Measurements from ENCODE around the gene MYOF.

Gene MYOF

GRCh38 chr10:93313798-93314197 is 168.3 kb downstream of the MYOF start:
- no peaks in the 10 kb centered on the region for H3K27me3 ChIP-seq (ENCODE audit: control insufficient read depth, insufficient read depth, low read length)
- peaks cover 5% of the 10 kb centered on the region for H3K36me3 ChIP-seq (ENCODE audit: control insufficient read depth, insufficient read depth, low read length)
- no peaks in the 10 kb centered on the region for H3K4me1 ChIP-seq (ENCODE audit: control insufficient read depth, insufficient read depth, low read length)
- H3K4me3 ChIP-seq (ENCODE audit: low read length), result no peak overlapping the region
- no peak overlapping the region for H3K9ac ChIP-seq (ENCODE audit: low read length)
- H3K9me3 ChIP-seq (ENCODE audit: control insufficient read depth, low read length), result no peaks in the 10 kb centered on the region

DNA sequence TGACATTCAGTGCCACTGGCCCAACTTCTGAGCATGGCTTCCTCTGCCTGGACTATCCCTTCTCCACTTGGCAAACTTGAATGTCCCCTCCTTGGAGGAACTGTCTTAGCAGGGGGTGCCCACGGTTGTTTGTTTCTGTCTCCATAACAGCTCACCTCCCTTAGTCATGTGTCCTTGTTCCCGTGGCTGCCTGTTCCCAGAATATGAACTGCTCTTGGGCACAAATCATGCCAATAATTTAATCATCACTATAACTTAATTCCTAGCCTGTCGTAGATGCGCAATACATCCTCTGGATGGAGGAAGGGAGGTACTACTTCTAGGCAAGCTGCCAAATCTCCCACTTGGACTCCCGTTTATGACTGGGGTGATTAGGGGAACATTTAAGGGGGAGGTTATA is 173.1 kb downstream of the MYOF start:
- peaks cover 5% of the 10 kb centered on the region for H3K36me3 ChIP-seq (ENCODE audit: control insufficient read depth, insufficient read depth, low read length)

GRCh38 chr10:93305122-93305521 is 177.0 kb downstream of the MYOF start:
- Histone ChIP-seq H3K9ac (ENCODE audit: low read length) (no peak overlapping the region), H3K9me3 (ENCODE audit: control insufficient read depth, low read length) (no peaks in the 10 kb centered on the region), H3K27me3 (ENCODE audit: control insufficient read depth, insufficient read depth, low read length) (no peaks in the 10 kb centered on the region), H3K4me1 (ENCODE audit: control insufficient read depth, insufficient read depth, low read length) (no peaks in the 10 kb centered on the region), H3K4me3 (ENCODE audit: low read length) (no peak overlapping the region), H3K36me3 (ENCODE audit: control insufficient read depth, insufficient read depth, low read length) (no peaks in the 10 kb centered on the region)

More for the DNA sequence above, 173.1 kb downstream of the MYOF start:
- Histone ChIP-seq H3K4me3 (ENCODE audit: low read length) (no peak overlapping the region), H3K4me1 (ENCODE audit: control insufficient read depth, insufficient read depth, low read length) (no peaks in the 10 kb centered on the region), H3K27me3 (ENCODE audit: control insufficient read depth, insufficient read depth, low read length) (no peaks in the 10 kb centered on the region), H3K9me3 (ENCODE audit: control insufficient read depth, low read length) (no peaks in the 10 kb centered on the region), H3K9ac (ENCODE audit: low read length) (no peak overlapping the region)

DNA sequence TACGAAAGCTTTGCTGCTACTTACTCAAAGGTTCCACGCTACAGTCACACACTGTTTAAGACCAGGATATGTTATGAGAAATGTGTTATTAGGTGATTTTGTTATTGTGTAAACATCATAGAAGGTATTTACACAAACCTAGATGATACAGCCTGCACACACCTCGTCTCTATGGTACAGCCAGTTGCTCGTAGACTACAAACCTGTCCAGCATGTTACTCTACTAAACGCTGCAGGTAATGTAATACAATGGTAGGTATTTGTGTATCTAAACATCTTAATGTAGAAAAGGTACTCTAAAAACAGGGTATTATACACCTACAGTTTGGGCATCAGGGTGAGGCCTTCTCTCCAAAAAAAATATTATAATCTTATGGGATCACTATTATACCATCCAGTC is 181.2 kb downstream of the MYOF start:
- Histone ChIP-seq H3K27me3 (ENCODE audit: control insufficient read depth, insufficient read depth, low read length) (no peaks in the 10 kb centered on the region), H3K9me3 (ENCODE audit: control insufficient read depth, low read length) (no peaks in the 10 kb centered on the region), H3K4me3 (ENCODE audit: low read length) (no peak overlapping the region), H3K4me1 (ENCODE audit: control insufficient read depth, insufficient read depth, low read length) (no peaks in the 10 kb centered on the region), H3K36me3 (ENCODE audit: control insufficient read depth, insufficient read depth, low read length) (no peaks in the 10 kb centered on the region), H3K9ac (ENCODE audit: low read length) (no peak overlapping the region)

DNA sequence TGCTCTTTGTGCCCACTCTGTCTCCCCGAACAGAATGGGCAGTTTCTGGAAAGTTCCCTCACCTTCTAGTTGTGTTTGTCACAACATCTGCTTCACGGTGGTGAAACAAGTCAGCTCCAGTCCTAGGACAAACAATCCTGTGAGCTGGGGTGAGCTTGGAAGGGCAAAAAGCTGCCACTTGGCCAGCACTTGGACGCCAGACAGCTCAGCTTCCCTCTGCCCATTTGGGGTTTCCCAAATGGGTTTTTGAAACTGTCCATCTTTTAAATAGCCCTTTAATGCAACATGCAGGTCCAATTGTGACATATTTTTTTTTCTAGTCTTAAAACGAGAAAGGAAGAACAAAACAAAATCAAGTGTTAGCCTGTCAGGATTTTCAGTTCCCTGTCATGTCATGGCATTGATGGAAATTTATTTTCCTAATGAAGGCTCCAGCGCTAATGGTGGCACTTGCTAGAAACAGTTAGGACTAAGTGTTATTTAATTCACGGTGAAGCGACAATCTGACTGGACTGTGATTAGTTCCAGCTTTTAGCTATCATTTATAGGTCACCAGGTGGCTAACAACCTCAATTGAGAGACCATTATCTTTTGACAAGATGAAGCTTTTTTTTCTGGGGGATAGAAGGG is 181.7 kb downstream of the MYOF start:
- H3K27me3 ChIP-seq (ENCODE audit: control insufficient read depth, insufficient read depth, low read length), result no peaks in the 10 kb centered on the region

DNA sequence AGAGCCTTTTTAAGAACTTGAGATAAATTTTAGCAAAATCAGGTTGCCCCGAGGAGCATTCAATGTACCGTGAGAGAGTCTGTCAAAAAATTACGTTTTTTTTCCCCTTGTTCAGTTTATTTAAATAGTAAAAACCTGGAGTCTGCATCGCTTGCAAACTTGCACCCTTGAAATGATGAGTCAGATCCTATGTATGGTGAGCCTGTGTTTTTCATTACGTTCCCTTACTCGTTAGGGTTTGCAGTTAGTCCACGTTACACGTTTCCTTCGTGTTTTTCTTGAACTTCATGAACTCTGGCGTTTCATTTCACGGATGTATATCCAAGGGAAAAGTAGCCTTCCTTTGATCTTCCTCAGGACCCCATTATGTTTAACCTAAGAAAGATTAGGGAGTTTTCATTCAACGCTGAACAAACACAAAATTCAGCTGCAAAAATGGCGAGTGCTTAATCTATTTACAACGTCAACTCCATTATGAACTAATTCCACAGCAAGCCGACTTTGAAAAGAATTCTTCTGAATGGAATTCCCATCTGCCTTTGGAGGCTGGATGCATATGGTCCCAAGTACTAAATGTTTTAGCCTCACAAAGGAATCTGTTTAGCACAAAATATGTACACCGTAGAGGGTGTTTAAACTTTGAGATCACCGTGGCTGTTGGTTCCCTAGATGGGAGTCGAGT is 182.4 kb downstream of the MYOF start:
- Histone ChIP-seq H3K9ac (ENCODE audit: low read length) (no peak overlapping the region), H3K4me1 (ENCODE audit: control insufficient read depth, insufficient read depth, low read length) (no peaks in the 10 kb centered on the region), H3K27me3 (ENCODE audit: control insufficient read depth, insufficient read depth, low read length) (no peaks in the 10 kb centered on the region), H3K9me3 (ENCODE audit: control insufficient read depth, low read length) (no peaks in the 10 kb centered on the region), H3K36me3 (ENCODE audit: control insufficient read depth, insufficient read depth, low read length) (no peaks in the 10 kb centered on the region), H3K4me3 (ENCODE audit: low read length) (no peak overlapping the region)

More for the DNA sequence above, 181.7 kb downstream of the MYOF start:
- H3K9ac ChIP-seq (ENCODE audit: low read length), result no peak overlapping the region
- no peak overlapping the region for H3K4me3 ChIP-seq (ENCODE audit: low read length)
- no peaks in the 10 kb centered on the region for H3K36me3 ChIP-seq (ENCODE audit: control insufficient read depth, insufficient read depth, low read length)
- H3K9me3 ChIP-seq (ENCODE audit: control insufficient read depth, low read length), result no peaks in the 10 kb centered on the region
- H3K4me1 ChIP-seq (ENCODE audit: control insufficient read depth, insufficient read depth, low read length), result no peaks in the 10 kb centered on the region

- Histone ChIP-seq H3K27me3 (ENCODE audit: control insufficient read depth, insufficient read depth, low read length) (no peaks in the 10 kb centered on the region), H3K9me3 (ENCODE audit: control insufficient read depth, low read length) (no peaks in the 10 kb centered on the region), H3K4me3 (ENCODE audit: low read length) (no peak overlapping the region), H3K9ac (ENCODE audit: low read length) (no peak overlapping the region), H3K4me1 (ENCODE audit: control insufficient read depth, insufficient read depth, low read length) (no peaks in the 10 kb centered on the region), H3K36me3 (ENCODE audit: control insufficient read depth, insufficient read depth, low read length) (no peaks in the 10 kb centered on the region)
Measured at GRCh38 chr10:93299195-93299594, 182.9 kb downstream of the MYOF start.

DNA sequence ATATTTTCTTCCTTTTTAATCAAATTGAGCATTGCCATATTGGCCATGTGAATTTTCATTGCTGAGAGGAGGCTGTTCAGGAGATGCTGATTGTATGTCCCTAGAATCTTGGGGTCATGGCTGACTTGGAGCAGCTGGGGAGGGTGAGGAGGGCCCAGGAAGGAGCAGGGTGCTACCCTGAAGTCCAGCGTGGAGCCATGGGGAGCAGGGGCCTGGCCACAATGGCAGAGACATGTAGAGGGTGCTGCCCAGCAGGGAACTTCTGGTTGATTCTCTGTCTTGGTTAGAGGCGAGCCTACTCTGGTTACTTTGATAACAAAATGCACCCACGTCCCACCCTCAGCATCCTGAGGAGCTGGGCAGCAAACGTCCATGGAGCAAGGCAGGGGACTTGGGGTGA is 186.0 kb downstream of the MYOF start:
- Histone ChIP-seq H3K4me3 (ENCODE audit: low read length) (no peak overlapping the region), H3K9ac (ENCODE audit: low read length) (no peak overlapping the region), H3K9me3 (ENCODE audit: control insufficient read depth, low read length) (no peaks in the 10 kb centered on the region), H3K4me1 (ENCODE audit: control insufficient read depth, insufficient read depth, low read length) (no peaks in the 10 kb centered on the region), H3K36me3 (ENCODE audit: control insufficient read depth, insufficient read depth, low read length) (no peaks in the 10 kb centered on the region), H3K27me3 (ENCODE audit: control insufficient read depth, insufficient read depth, low read length) (no peaks in the 10 kb centered on the region)

DNA sequence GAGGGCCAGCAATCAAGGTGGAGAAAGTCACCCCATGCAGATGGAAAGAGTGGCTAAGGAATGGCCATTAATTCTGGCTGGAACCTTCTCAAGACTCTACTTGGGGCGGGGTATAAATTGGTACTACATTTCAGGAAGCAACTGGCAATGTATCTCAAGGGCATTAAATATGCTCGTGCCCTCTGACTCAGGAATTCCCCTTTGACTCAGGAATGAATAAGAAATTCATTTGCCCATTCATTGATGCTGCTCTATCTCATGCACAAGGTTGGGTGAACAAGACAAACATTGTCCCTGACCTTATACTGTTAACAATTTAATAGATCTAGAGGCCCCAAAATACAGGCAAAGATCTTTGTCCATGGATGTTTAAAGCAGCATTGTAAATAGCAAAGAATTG is 188.1 kb downstream of the MYOF start:
- H3K4me3 ChIP-seq (ENCODE audit: low read length), result no peak overlapping the region
- no peak overlapping the region for H3K9ac ChIP-seq (ENCODE audit: low read length)
- no peaks in the 10 kb centered on the region for H3K4me1 ChIP-seq (ENCODE audit: control insufficient read depth, insufficient read depth, low read length)
- no peaks in the 10 kb centered on the region for H3K36me3 ChIP-seq (ENCODE audit: control insufficient read depth, insufficient read depth, low read length)
- H3K27me3 ChIP-seq (ENCODE audit: control insufficient read depth, insufficient read depth, low read length), result no peaks in the 10 kb centered on the region
- H3K9me3 ChIP-seq (ENCODE audit: control insufficient read depth, low read length), result no peaks in the 10 kb centered on the region

DNA sequence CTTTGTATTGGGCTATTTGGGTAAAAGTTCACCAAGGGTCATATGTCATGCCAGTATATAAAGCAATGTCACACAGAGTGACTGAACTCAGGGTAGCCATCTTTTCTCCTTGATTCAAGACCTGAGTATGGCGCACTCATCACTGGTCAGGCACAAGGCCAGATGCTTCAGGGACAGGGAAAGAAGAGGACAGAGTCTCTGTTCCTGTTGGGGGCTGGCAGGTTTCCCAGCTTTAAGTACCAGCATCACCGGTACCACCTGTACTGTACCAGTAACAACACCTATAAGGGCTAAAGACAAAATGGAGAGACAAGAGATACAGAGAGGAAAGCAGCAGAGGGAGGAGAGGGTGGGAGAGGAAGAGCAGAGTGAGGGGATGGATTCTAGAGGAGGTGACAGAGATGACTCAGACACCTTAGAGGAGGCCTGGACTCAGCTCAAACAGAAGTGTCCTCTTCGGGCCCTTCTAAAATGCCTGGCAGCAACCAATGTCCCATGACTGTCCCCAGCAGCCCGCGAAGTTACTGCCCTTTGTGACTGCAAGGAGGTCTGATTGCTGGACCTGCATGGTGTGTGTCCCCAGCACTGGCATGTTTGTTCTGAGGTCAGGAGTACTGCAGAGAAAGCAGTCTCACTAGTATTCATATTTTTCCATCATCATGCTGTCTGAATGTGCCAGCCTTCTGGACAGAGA is 191.3 kb downstream of the MYOF start:
- Histone ChIP-seq H3K4me3 (ENCODE audit: low read length) (no peak overlapping the region), H3K9me3 (ENCODE audit: control insufficient read depth, low read length) (no peaks in the 10 kb centered on the region), H3K4me1 (ENCODE audit: control insufficient read depth, insufficient read depth, low read length) (no peaks in the 10 kb centered on the region), H3K27me3 (ENCODE audit: control insufficient read depth, insufficient read depth, low read length) (no peaks in the 10 kb centered on the region), H3K9ac (ENCODE audit: low read length) (no peak overlapping the region), H3K36me3 (ENCODE audit: control insufficient read depth, insufficient read depth, low read length) (no peaks in the 10 kb centered on the region)

DNA sequence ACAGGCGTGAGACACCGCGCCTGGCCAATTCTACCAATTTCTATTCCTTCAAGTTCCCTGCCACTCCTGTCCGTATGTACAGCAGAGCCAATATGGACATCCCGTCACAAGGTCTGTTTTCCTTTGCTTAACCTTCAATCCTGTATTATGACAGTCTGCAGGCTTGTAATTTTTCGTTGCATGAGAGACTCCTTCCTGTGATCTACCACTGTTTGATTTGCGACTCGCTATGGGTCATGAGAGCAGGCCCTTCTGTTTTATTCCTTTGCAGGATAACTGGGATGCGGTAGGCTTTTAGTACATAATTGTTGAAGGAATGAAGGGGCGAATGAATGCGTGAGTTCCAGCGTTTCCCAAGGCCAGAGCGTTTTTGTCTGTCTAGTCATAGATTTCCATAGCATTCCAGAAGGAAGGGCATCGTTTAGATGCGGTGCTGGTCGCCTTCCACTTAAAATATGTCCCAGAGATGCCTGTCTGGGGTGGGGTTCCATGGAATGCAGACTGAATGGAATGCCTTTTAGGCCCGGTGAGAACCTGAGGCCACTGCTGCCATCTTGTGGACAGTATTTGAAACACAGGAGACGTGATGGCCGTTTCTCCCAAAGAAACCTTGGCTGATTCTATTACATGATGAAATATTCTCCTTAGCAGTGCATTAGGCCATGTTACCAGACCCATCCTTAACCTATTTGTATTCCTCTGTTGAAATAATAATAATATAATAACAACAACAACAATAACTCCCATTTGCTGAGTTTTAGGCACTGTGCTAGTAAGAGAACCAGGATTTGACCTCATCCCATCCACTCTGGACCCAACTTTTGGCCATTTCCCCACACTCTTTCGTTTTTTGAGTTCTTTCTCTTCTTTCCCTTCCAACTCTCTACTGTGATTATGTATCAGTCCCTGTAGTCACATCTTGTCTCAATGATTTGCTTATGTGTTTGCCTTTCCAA is 193.2 kb downstream of the MYOF start:
- Histone ChIP-seq H3K9me3 (ENCODE audit: control insufficient read depth, low read length) (no peaks in the 10 kb centered on the region), H3K9ac (ENCODE audit: low read length) (no peak overlapping the region), H3K36me3 (ENCODE audit: control insufficient read depth, insufficient read depth, low read length) (no peaks in the 10 kb centered on the region), H3K4me3 (ENCODE audit: low read length) (no peak overlapping the region), H3K4me1 (ENCODE audit: control insufficient read depth, insufficient read depth, low read length) (no peaks in the 10 kb centered on the region), H3K27me3 (ENCODE audit: control insufficient read depth, insufficient read depth, low read length) (no peaks in the 10 kb centered on the region)

All from mucosa of stomach (tissue), 1 donor.